Measurements from ENCODE around the gene TUSC2. TPM values are rescaled to one million over a fixed set of nuclear protein-coding genes. Genes with fewer than 3 reads are reported as not detected.
A peak's percentile ranks its signal among the peaks of the same experiment; 100 is the strongest.

TUSC2 gene, protein sequence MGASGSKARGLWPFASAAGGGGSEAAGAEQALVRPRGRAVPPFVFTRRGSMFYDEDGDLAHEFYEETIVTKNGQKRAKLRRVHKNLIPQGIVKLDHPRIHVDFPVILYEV
- 29.4 TPM for total RNA-seq
- long read RNA-seq, transcript TUSC2-201 (3 exons, 1,691 nt): major isoform, 53 of 61 reads
- long read RNA-seq, partial matches to known transcripts: 5 of 61 reads
- long read RNA-seq, other reads (novel, unspliced or antisense): 2 of 61 reads

- H3K9me3 ChIP-seq: no peaks in the 10 kb centered on the region
- H3K36me3 ChIP-seq: peaks cover 55% of the 10 kb centered on the region
- peak within 1 kb of the TSS; percentile 89 for H3K27ac ChIP-seq
- DNase-seq (peak; percentile 99), ATAC-seq (peak; percentile 92 to 94)
- H3K4me3 ChIP-seq: peak within 1 kb of the TSS; percentile 97
- intact Hi-C loops (cut with DNase I): no loop called here
- TF ChIP-seq CTCF (IDR thresholded peaks at IDR 0.05): no peak
- peaks cover 49% of the 10 kb centered on the region for H3K4me1 ChIP-seq
- H3K27me3 ChIP-seq (ENCODE audit: low read depth): no peaks in the 10 kb centered on the region
These were observed at the start of gene TUSC2 for GRCh38 chr3:50327943-50328691. TSS of gene TUSC2 (minus strand) at chr3:50328223. CDS start at chr3:50328099, 124 bp downstream.

- Histone ChIP-seq H3K4me3 (no peak overlapping the region), H3K4me1 (no peaks in the 10 kb centered on the region), H3K36me3 (peaks cover 26% of the 10 kb centered on the region), H3K27ac (no peak overlapping the region), H3K27me3 (ENCODE audit: low read depth) (no peaks in the 10 kb centered on the region), H3K9me3 (no peaks in the 10 kb centered on the region)
- DNase-seq (no peak), ATAC-seq (no peak)
- intact Hi-C loops (cut with DNase I): no loop called here
- no peak for TF ChIP-seq CTCF (IDR thresholded peaks at IDR 0.05)
These were observed 47.4 kb upstream of the TUSC2 start for GRCh38 chr3:50375258-50375931.

- Histone ChIP-seq H3K9me3 (no peaks in the 10 kb centered on the region), H3K36me3 (peaks cover 22% of the 10 kb centered on the region), H3K27me3 (ENCODE audit: low read depth) (no peaks in the 10 kb centered on the region), H3K27ac (no peak overlapping the region), H3K4me3 (no peak overlapping the region), H3K4me1 (no peaks in the 10 kb centered on the region)
- ATAC-seq: peak in 1 of 2 donors; percentile 7
- no peak for TF ChIP-seq CTCF (IDR thresholded peaks at IDR 0.05)
- DNase-seq: no peak
- intact Hi-C loops (cut with DNase I): no loop called here
These were observed 46.6 kb upstream of the TUSC2 start for GRCh38 chr3:50374363-50375257.

- Histone ChIP-seq H3K27ac (no peak overlapping the region), H3K4me1 (no peaks in the 10 kb centered on the region), H3K27me3 (ENCODE audit: low read depth) (no peaks in the 10 kb centered on the region), H3K4me3 (no peak overlapping the region), H3K9me3 (no peaks in the 10 kb centered on the region), H3K36me3 (peaks cover 18% of the 10 kb centered on the region)
- no peak for DNase-seq
- intact Hi-C loops (cut with DNase I): no loop called here
- no peak for ATAC-seq
- TF ChIP-seq CTCF (IDR thresholded peaks at IDR 0.05): no peak
These were observed 45.4 kb upstream of the TUSC2 start for GRCh38 chr3:50373146-50374051.
